ENCODE results near the gene EED. TPM values are rescaled to one million over a fixed set of nuclear protein-coding genes. Genes with fewer than 3 reads are reported as not detected.

The EED gene
- polyA plus RNA-seq, 1 donor (not counting 4 experiments of a cell fraction or from before 2014, with no cell fraction given) = 28.5 TPM

DNA sequence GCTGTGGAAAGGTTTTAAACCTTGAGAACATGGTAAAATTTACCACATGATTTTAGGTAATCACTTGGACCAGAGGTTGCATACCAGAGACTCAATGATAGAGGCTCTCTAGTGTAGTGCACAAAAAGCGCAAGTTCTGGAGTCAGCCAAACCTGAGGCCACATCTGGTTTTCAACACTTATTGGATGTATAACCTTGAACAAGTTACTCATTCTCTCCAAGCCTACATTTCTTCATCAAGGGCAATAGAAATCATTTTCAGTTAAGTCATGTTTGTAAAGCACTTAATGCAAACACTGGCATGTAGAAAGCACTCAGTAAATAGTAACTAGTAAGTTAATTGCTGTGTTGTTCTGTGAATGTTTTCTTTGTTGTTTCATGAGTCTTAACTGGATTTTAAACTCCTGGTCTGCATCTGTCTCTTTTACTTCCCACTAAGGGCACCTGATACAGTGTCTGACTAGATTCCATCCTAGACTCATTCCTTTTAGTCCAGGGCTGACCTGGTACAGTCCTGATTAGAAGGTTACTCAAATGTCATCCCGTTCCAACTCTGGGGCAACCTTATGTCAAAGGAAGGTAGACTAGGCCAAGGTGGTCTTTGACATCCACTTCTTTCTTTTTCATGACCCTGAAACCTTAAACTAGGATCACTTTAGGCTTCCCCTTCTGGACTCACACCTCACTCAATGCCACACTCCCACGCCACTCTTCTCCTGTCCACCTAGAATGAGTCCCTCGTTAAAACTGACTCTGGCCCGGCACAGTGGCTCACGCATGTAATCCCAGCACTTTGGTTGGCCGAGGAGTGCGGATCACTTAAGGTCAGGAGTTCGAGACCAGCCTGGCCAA lies 34.5 kb upstream of the EED start:
- Histone ChIP-seq H3K36me3 (ENCODE audit: control insufficient read depth in 2 of 2, extremely low read depth in 1 of 2, insufficient read depth in 2 of 2, low read length in 2 of 2) (no peaks in the 10 kb centered on the region), H3K9me1 (ENCODE audit: control insufficient read depth, extremely low read depth, insufficient read depth, low read length) (no peaks in the 10 kb centered on the region), H3K4me3 (ENCODE audit: control insufficient read depth in 2 of 3, extremely low read depth in 1 of 3, insufficient read depth in 2 of 3, low read depth in 1 of 3, low read length in 3 of 3) (no peak overlapping the region), H3K27ac (ENCODE audit: control insufficient read depth, insufficient read depth, low read length) (no peak overlapping the region), H3K9me3 (ENCODE audit: control insufficient read depth, low read depth, low read length) (no peaks in the 10 kb centered on the region), H4K20me1 (ENCODE audit: control insufficient read depth, extremely low read depth, insufficient read depth, low read length) (no peaks in the 10 kb centered on the region), H3K4me2 (ENCODE audit: control insufficient read depth, extremely low read depth, insufficient read depth, low read depth, low read length) (no peak overlapping the region), H3K79me2 (ENCODE audit: control insufficient read depth, insufficient read depth, low read length) (no peaks in the 10 kb centered on the region), H3K27me3 (ENCODE audit: control insufficient read depth, extremely low read depth, insufficient read depth, low read length) (no peaks in the 10 kb centered on the region), H3K4me1 (ENCODE audit: control insufficient read depth, extremely low read depth, insufficient read depth, low read length) (peaks cover 5% of the 10 kb centered on the region), H2AFZ (ENCODE audit: control insufficient read depth, low read length) (no peak overlapping the region), H3K9ac (ENCODE audit: control insufficient read depth, extremely low read depth, insufficient read depth, low read length) (no peak overlapping the region)
- dilution Hi-C loops (cut with MboI; ENCODE audit: extremely low pct_ligation_motif_present, low sequenced_read_pairs) = loop anchor here (25.0 kb wide), 1 partner anchor 173 kb away; no protein-coding TSS in a partner anchor
- no peak for DNase-seq (ENCODE audit: low read depth, low spot score)
- no peak for FAIRE-seq
- TF ChIP-seq EZH2 (IDR thresholded peaks at IDR 0.05; ENCODE audit: low read length) = no peak
- TF ChIP-seq, protein P1, sequence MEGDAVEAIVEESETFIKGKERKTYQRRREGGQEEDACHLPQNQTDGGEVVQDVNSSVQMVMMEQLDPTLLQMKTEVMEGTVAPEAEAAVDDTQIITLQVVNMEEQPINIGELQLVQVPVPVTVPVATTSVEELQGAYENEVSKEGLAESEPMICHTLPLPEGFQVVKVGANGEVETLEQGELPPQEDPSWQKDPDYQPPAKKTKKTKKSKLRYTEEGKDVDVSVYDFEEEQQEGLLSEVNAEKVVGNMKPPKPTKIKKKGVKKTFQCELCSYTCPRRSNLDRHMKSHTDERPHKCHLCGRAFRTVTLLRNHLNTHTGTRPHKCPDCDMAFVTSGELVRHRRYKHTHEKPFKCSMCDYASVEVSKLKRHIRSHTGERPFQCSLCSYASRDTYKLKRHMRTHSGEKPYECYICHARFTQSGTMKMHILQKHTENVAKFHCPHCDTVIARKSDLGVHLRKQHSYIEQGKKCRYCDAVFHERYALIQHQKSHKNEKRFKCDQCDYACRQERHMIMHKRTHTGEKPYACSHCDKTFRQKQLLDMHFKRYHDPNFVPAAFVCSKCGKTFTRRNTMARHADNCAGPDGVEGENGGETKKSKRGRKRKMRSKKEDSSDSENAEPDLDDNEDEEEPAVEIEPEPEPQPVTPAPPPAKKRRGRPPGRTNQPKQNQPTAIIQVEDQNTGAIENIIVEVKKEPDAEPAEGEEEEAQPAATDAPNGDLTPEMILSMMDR (optimal IDR thresholded peaks at IDR 0.05 in 1 of 3, IDR thresholded peaks at IDR 0.05 in 1 of 3, conservative IDR thresholded peaks at IDR 0.05 in 1 of 3; ENCODE audit: extremely low read depth in 1 of 3, insufficient read depth in 2 of 3, low read length in 3 of 3) = no peak

DNA sequence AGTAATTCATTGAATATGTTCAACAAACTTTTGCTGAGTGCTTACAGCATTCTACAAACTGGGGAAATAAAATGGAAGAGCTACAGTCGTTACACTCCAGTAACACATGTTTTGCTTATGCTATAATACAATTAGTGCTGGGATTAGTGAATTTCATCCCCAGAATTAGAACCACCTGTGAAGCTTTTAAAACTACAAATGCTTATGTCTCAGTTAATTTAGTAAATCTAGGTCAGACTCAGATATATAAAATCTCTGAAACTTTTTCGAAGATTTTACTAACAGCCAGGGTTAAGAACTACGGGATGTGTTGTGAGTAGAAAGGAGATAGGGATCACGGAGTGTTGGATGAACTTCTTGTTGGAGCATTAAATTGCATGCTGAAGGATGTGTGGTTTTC lies 33.7 kb upstream of the EED start:
- Histone ChIP-seq H3K27me3 (ENCODE audit: control insufficient read depth, extremely low read depth, insufficient read depth, low read length) (no peaks in the 10 kb centered on the region), H3K27ac (ENCODE audit: control insufficient read depth, insufficient read depth, low read length) (no peak overlapping the region), H3K9me3 (ENCODE audit: control insufficient read depth, low read depth, low read length) (no peaks in the 10 kb centered on the region), H3K79me2 (ENCODE audit: control insufficient read depth, insufficient read depth, low read length) (no peaks in the 10 kb centered on the region), H3K4me1 (ENCODE audit: control insufficient read depth, extremely low read depth, insufficient read depth, low read length) (peaks cover 5% of the 10 kb centered on the region), H3K4me3 (ENCODE audit: control insufficient read depth in 2 of 3, extremely low read depth in 1 of 3, insufficient read depth in 2 of 3, low read depth in 1 of 3, low read length in 3 of 3) (no peak overlapping the region), H3K36me3 (ENCODE audit: control insufficient read depth in 2 of 2, extremely low read depth in 1 of 2, insufficient read depth in 2 of 2, low read length in 2 of 2) (no peaks in the 10 kb centered on the region), H3K4me2 (ENCODE audit: control insufficient read depth, extremely low read depth, insufficient read depth, low read depth, low read length) (no peak overlapping the region), H4K20me1 (ENCODE audit: control insufficient read depth, extremely low read depth, insufficient read depth, low read length) (no peaks in the 10 kb centered on the region), H3K9ac (ENCODE audit: control insufficient read depth, extremely low read depth, insufficient read depth, low read length) (no peak overlapping the region), H3K9me1 (ENCODE audit: control insufficient read depth, extremely low read depth, insufficient read depth, low read length) (no peaks in the 10 kb centered on the region), H2AFZ (ENCODE audit: control insufficient read depth, low read length) (no peak overlapping the region)
- TF ChIP-seq, protein P1 (optimal IDR thresholded peaks at IDR 0.05 in 1 of 3, IDR thresholded peaks at IDR 0.05 in 1 of 3, conservative IDR thresholded peaks at IDR 0.05 in 1 of 3; ENCODE audit: extremely low read depth in 1 of 3, insufficient read depth in 2 of 3, low read length in 3 of 3) = no peak
- TF ChIP-seq EZH2 (IDR thresholded peaks at IDR 0.05; ENCODE audit: low read length) = no peak
- DNase-seq (ENCODE audit: low read depth, low spot score) (no peak), FAIRE-seq (no peak)
- dilution Hi-C loops (cut with MboI; ENCODE audit: extremely low pct_ligation_motif_present, low sequenced_read_pairs) = loop anchor here (25.0 kb wide), 1 partner anchor 174 kb away; no protein-coding TSS in a partner anchor
